Omental fat pad (tissue), 4 donors: ENCODE measurements around the gene TMEM145. TPM values are rescaled to one million over a fixed set of nuclear protein-coding genes. Genes with fewer than 3 reads are reported as not detected.

Experiments
- ATAC-seq: fragments of 150-250 bp; one replicate; pipeline ENCODE4 v1.9.1; 2016; ENCODE audit warnings: mild to moderate bottlenecking, moderate library complexity; ENCODE audit not compliant: low FRiP score
- DNase-seq: peaks from one replicate; pipeline ENCODE4 v3.0.0-alpha.2; 2019; ENCODE audit warnings: low spot score
- total RNA-seq, 4 donors: library from RNA; depleted of rRNA; stranded (reverse); fragments of >200 nt; gene quantifications; one replicate each; pipeline ENCODE4 v1.1.0, GENCODE V29; 2016
- TF ChIP-seq, protein P1 (sequence below), 3 donors: fragments of 450-650 bp; IDR thresholded peaks; one replicate each; pipeline ENCODE4 v1.5.1; 2016 to 2017; ENCODE audit warnings: antibody characterized with exemption in 3 of 3, mild to moderate bottlenecking in 3 of 3, moderate library complexity in 2 of 3

TMEM145 gene
- total RNA-seq, 4 donors from 2014 or later, result 0.24 to 1.9 TPM; not detected in 2

DNA sequence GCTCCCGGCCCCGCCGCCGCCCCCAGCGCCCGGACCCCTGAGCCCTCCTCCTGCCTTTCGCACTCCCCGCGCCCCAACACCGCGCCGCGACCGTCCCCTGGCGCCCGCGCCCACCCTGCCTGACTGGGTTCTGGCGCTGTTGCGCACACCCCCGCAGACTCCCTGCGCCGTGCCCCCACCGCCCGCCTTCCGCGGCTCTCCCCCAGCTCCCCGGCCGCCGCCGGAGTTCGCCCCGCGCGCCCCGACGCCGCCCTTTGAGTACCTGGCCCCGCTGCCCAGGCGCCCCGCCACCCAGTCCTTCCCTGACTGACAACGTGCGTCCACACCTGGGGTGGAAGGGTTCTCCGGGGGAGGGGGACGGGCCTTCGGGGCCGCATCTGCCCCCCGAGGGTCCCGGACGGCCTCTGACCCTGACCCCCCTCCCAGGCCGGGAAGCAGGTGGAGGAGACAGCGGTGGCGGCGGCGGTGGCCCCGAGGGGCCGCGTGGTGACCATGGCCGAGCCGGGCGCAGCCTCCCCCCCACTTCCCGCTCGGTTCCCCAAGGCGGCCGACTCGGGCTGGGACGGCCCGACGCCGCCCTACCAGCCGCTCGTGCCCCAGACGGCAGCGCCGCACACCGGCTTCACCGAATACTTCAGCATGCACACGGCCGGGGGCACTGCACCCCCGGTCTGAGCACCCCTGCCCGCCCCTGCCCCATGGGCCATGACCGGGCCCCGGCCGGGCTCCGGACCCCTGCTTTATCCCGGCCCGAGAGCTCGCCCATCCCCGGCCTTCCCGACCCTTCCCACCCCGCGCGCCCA, 10.9 kb downstream of the TMEM145 start:
- DNase-seq, result no peak
- ATAC-seq, result no peak
- TF ChIP-seq, protein P1, sequence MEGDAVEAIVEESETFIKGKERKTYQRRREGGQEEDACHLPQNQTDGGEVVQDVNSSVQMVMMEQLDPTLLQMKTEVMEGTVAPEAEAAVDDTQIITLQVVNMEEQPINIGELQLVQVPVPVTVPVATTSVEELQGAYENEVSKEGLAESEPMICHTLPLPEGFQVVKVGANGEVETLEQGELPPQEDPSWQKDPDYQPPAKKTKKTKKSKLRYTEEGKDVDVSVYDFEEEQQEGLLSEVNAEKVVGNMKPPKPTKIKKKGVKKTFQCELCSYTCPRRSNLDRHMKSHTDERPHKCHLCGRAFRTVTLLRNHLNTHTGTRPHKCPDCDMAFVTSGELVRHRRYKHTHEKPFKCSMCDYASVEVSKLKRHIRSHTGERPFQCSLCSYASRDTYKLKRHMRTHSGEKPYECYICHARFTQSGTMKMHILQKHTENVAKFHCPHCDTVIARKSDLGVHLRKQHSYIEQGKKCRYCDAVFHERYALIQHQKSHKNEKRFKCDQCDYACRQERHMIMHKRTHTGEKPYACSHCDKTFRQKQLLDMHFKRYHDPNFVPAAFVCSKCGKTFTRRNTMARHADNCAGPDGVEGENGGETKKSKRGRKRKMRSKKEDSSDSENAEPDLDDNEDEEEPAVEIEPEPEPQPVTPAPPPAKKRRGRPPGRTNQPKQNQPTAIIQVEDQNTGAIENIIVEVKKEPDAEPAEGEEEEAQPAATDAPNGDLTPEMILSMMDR (IDR thresholded peaks at IDR 0.05), result no peak

DNA sequence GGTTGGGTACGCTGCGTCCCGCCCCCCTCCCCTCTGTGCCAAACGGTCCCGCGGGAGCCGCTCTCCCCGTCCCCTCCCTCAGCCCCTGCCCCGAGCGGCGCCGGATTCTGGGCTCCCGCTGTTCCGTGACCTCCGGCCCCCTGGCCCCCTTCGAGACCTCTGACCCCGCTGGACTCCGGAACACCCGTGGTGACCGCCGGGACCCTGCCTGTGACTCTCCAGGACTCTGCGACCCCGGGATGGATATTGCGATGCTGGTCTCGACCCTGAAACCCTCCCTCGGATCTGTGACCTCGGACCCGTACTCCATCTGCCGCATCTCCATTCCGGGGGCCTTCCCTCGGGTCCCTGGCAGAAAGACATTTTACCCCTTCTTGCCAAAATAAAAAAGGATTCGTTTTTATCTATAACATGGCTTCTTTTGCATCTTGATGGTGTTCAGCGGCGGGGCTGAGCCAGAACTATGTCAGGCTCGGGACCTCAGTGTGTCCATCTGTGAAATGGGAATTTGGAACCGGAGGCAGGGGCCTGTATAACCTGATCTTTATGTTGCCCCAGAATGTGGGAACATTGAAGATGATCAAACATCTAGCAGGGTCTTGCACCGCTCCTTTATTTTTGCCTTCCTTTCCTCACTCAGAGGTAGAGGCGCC, 11.7 kb downstream of the TMEM145 start:
- TF ChIP-seq, protein P1 (IDR thresholded peaks at IDR 0.05), result peak in 1 of 3 donors; percentile 49
- no peak for DNase-seq
- ATAC-seq, result no peak

DNA sequence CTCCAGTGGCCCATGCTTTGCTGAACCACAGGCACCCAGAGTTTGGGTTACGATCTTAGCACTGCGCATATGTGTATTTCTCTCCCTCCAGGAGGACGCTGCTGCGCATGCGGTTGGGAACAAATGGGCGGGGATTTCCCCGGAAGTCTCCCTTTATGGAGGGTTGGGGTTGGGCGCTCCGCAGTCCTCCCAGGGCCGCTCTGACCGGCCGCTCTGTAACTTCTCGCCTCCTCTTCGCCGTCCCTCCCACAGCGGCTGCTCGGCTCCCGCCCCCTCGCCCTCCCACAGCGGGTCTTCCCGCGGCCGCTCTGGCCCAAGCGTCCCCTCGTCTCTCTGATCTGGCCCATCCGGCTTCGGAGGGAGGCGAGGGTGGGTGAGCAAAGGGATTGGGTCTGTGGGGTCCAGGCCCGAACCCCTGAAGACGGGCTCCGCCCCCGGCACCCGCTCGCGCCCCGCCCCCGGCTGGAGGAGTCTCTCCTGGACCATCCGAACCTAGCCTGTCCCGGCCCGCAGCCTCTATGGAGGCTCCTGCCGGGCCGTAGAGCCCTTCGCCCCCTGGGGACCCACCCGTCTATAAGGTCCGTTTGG, 12.3 kb downstream of the TMEM145 start, which contains the start of gene MEGF8:
MEGF8 (plus strand) TSS at position 328 of the 588 bp plus-strand sequence. CDS start 609 bp downstream, outside the sequence.
- peak; percentile 99 for ATAC-seq
- TF ChIP-seq, protein P1 (IDR thresholded peaks at IDR 0.05), result no peak
- DNase-seq, result peak; percentile 94

DNA sequence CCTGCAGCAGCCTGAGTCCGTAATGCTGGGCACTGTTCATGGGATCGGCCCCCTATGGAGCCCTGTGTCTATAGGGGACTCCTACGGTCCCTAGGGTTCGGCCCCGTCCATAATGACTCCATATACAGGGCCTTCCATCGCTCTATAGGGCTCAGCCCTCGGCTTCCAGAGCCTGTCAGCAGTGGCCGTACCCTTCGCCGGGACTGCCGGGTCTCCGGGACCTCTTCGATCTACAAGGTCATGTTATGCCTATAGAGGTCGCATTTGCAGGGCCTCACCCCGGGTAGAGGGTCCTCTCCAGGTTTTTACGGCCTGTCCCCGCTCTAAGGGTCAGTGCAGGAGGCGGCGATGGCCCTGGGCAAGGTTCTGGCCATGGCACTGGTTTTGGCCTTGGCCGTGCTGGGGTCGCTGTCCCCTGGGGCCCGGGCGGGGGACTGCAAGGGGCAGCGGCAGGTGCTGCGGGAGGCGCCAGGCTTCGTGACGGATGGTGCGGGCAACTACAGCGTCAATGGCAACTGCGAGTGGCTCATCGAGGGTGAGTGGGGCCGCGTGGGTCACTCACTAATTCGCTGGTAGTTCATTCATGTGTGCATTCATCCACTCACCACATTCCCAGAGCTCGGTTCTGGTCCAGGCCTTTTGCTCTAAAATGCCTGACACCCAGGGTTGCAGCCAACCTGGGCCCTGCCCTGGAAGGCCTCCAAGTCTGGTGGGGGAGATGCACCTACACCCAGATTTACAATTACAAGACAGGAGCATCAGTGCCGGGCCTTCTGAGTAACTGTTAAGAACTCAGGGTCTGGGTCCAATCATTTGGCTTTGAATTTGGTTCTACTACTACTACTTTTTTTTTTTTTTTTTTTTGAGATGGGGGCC, 13.0 kb downstream of the TMEM145 start:
- peak; percentile 12 for ATAC-seq
- TF ChIP-seq, protein P1 (IDR thresholded peaks at IDR 0.05), result no peak

DNA sequence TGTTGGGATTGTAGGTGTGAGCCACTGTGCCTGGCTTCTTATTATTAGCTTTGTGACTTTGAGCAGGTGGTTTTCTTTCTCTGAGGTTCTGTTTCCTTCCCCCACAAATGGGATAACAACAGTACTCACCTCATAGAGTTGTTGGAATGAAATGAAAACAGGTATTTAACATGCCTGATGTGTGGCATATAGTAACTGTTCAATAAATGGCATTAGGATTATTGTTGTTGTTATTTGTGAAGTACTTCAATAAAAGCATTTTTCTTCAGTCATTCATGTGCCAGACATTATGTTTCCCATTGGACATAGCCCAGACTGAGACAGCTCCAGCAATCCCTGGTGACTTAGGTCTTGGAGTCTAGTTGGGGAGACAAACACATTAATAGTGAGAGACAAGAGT, 13.9 kb downstream of the TMEM145 start:
- DNase-seq (no peak), ATAC-seq (no peak)
- TF ChIP-seq, protein P1 (IDR thresholded peaks at IDR 0.05), result no peak

More for the DNA sequence above, 13.0 kb downstream of the TMEM145 start:
- no peak for DNase-seq

DNA sequence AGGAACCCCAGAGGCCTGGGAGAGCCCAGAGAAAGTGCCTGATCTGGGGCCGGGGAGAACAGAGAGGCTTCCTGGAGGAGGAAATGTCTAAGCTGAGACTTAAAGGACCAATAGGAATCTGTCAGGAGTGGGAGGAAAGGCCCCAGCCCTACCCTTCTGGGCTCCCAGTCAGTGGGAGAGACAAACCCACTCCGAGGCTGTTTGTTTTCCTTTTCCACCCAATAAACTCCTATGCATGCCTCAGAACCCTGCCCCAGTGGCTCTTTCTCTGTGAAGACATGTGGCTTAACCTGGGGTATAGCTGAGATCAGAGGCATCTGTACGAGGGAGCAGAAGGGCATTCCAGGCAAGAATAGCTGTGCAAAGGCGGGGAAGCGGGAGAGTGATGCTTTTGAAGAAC, 14.3 kb downstream of the TMEM145 start:
- ATAC-seq (no peak), DNase-seq (no peak)
- TF ChIP-seq, protein P1 (IDR thresholded peaks at IDR 0.05), result no peak
